K562 (cell line): ENCODE measurements around the gene MRPL2. TPM values are rescaled to one million over a fixed set of nuclear protein-coding genes. Genes with fewer than 3 reads are reported as not detected.
A peak's percentile ranks its signal among the peaks of the same experiment; 100 is the strongest.

Source experiments
- FOXA1 ChIP-seq: fragments of 450-650 bp; IDR thresholded peaks from 2 replicates; pipeline ENCODE4 v1.6.1; 2016; ENCODE audit warnings: mild to moderate bottlenecking, borderline replicate concordance
- KAT8 ChIP-seq: fragments of 450-650 bp; IDR thresholded peaks from 2 replicates; pipeline ENCODE4 v1.6.1; 2016; ENCODE audit warnings: low read depth, mild to moderate bottlenecking
- KDM1A ChIP-seq, 2 experiments: fragments of 450-650 bp; IDR thresholded peaks; 2 replicates each; pipeline ENCODE4 v1.6.1; 2016; ENCODE audit warnings: mild to moderate bottlenecking in 2 of 2
- LARP7 ChIP-seq: fragments of 450-650 bp; IDR thresholded peaks from 2 replicates; pipeline ENCODE4 v1.6.1; 2016
- MTA3 ChIP-seq: fragments of 450-650 bp; formaldehyde crosslinking; IDR thresholded peaks from 2 replicates; pipeline ENCODE4 v1.6.1; 2017; ENCODE audit warnings: mild to moderate bottlenecking, borderline replicate concordance
- NFYB ChIP-seq: IDR thresholded peaks from 2 replicates; pipeline ENCODE4 v1.6.1; 2011; ENCODE audit warnings: mild to moderate bottlenecking, moderate library complexity; ENCODE audit not compliant: insufficient read length; ENCODE audit errors: extremely low read depth
- NR1H2 ChIP-seq: sonication (generic); formaldehyde crosslinking; IDR thresholded peaks from 2 replicates; pipeline ENCODE4 v1.4.0; 2020; ENCODE audit warnings: mild to moderate bottlenecking, missing genetic modification reagents
- OTX1 ChIP-seq: fragments of 450-650 bp; formaldehyde crosslinking; IDR thresholded peaks from 2 replicates; pipeline ENCODE4 v1.4.0; 2022; ENCODE audit warnings: mild to moderate bottlenecking
- SAFB2 ChIP-seq: fragments of 200-400 bp; formaldehyde crosslinking; IDR thresholded peaks from 2 replicates; pipeline ENCODE4 v1.6.1; 2018; ENCODE audit warnings: borderline replicate concordance, low read length, low read depth, moderate library complexity; ENCODE audit not compliant: severe bottlenecking
- SMAD3 ChIP-seq: fragments of 450-650 bp; formaldehyde crosslinking; conservative IDR thresholded peaks from 2 replicates; pipeline ENCODE4 v1.4.0; 2020; ENCODE audit warnings: mild to moderate bottlenecking
- ZFPM2 ChIP-seq: fragments of 250-450 bp; sonication (Bioruptor Pico); IDR thresholded peaks from 2 replicates; pipeline ENCODE4 v1.5.1; 2022; ENCODE audit warnings: mild to moderate bottlenecking
- ZNF165 ChIP-seq: fragments of 250-450 bp; sonication (Bioruptor Pico); IDR thresholded peaks from 2 replicates; pipeline ENCODE4 v1.4.0; 2020; ENCODE audit warnings: borderline replicate concordance
- ZNF3 ChIP-seq: fragments of 250-450 bp; sonication (Bioruptor Pico); IDR thresholded peaks from 2 replicates; pipeline ENCODE4 v1.5.0; 2021; ENCODE audit warnings: mild to moderate bottlenecking, moderate library complexity
- ZNF507 ChIP-seq: conservative IDR thresholded peaks from 2 replicates; pipeline ENCODE4 v1.6.1; 2017; ENCODE audit warnings: missing genetic modification characterization, missing compliant biosample characterization
- ZNF561 ChIP-seq: fragments of 450-650 bp; formaldehyde crosslinking; conservative IDR thresholded peaks from 2 replicates; pipeline ENCODE4 v1.4.0; 2020; ENCODE audit warnings: mild to moderate bottlenecking, moderate library complexity
- polyA plus RNA-seq, 8 experiments: library from polyadenylated mRNA; depleted of rRNA in 4 of 8; stranded (reverse) in 5 of 8; unstranded in 3 of 8; fragments of >200 nt; fragmentation: Nextera tagmentation in 2 of 8; fragmentation: Illumina TruSeq in 1 of 8; extraction: Ambion mirVana in 2 of 8; extraction: Trizol in 1 of 8; gene quantifications; 2 replicates each; pipeline versions ENCODE4 v1.2.1 to v1.2.3, GENCODE V29; 2011 to 2014; ENCODE audit warnings: inconsistent platforms in 1 of 8, missing spikeins in 1 of 8
- total RNA-seq, 7 experiments: library from RNA; depleted of rRNA in 6 of 7; stranded (reverse); fragments of >200 nt in 6 of 7; fragmentation: Illumina TruSeq in 2 of 7; extraction: Trizol in 2 of 7; gene quantifications; 2 replicates each; pipeline versions ENCODE4 v1.2.1 to v1.2.3, GENCODE V29; 2011 to 2021; ENCODE audit warnings: low replicate concordance in 1 of 7
- TF ChIP-seq, protein P1 (sequence below): fragments of 450-650 bp; IDR thresholded peaks from 2 replicates; pipeline ENCODE4 v1.6.1; 2016
- TF ChIP-seq, protein P2 (sequence below), 2 experiments: fragments of 450-650 bp in 1 of 2; sonication (generic) in 1 of 2; formaldehyde crosslinking in 1 of 2; IDR thresholded peaks in 1 of 2; conservative IDR thresholded peaks in 1 of 2; 2 replicates each; pipeline versions ENCODE4 v1.6.1 to v1.8.1; 2016 to 2023; ENCODE audit warnings: mild to moderate bottlenecking in 2 of 2, moderate library complexity in 2 of 2, inconsistent platforms in 1 of 2, missing genetic modification reagents in 1 of 2
- TF ChIP-seq, protein P3 (sequence below): sonication (generic); formaldehyde crosslinking; IDR thresholded peaks from 2 replicates; pipeline ENCODE4 v1.8.1; 2023; ENCODE audit warnings: missing genetic modification reagents, mild to moderate bottlenecking, borderline replicate concordance
- TF ChIP-seq, protein P4 (sequence below), 2 experiments: fragments of 150-350 bp in 1 of 2; IDR thresholded peaks; 2 replicates each; pipeline ENCODE4 v1.6.1; 2012 to 2016; ENCODE audit warnings: low read depth in 2 of 2, low read length in 2 of 2, mild to moderate bottlenecking in 1 of 2, moderate library complexity in 1 of 2

The MRPL2 gene
- total and polyA plus RNA-seq, 9 of the 15 experiments (the other 6 are each of a cell fraction or from before 2014, with no cell fraction given): 63.1 to 262 (median 121) TPM

DNA sequence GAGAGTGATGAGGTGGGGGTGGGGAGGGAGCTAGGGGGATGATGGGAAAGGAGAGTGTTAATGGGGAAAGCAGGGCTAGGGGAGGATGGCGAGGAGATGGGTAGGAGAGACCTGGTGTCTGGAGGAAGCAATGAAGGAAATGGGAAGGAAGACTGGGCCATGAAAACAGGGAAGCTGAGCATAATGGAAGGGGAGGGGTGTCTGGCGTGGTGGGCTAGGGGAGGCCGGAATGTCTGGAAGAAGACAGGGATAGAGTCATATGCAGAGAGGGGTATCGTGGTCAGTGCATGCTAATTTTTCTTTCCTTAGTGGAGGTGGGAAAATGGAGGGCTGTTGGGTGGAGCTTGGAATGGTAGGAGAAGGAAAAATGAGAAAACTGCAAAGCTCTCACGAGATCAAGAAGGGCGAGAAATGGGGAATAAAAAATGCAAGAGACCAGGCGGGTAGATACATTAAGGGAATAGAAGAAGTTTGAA lies 44.8 kb downstream of the MRPL2 start (continued):
- TF ChIP-seq KAT8: no peak
- no peak for TF ChIP-seq NFYB
- no peak for TF ChIP-seq MTA3
- no peak for TF ChIP-seq NR1H2 (CRISPR knock-in tag)
- TF ChIP-seq KDM1A (IDR thresholded peaks at IDR 0.05): peak in 1 of 2 experiments; percentile 38; a peak in 1 of 4 replicates
- no peak for TF ChIP-seq ZNF3 (CRISPR knock-in tag)
- TF ChIP-seq ZNF165 (CRISPR knock-in tag): no peak
- TF ChIP-seq, protein P1, sequence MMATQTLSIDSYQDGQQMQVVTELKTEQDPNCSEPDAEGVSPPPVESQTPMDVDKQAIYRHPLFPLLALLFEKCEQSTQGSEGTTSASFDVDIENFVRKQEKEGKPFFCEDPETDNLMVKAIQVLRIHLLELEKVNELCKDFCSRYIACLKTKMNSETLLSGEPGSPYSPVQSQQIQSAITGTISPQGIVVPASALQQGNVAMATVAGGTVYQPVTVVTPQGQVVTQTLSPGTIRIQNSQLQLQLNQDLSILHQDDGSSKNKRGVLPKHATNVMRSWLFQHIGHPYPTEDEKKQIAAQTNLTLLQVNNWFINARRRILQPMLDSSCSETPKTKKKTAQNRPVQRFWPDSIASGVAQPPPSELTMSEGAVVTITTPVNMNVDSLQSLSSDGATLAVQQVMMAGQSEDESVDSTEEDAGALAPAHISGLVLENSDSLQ: no peak
- TF ChIP-seq LARP7: peak; percentile 95; the same call in 1 of the 2 replicates
- no peak for TF ChIP-seq FOXA1
- no peak for TF ChIP-seq SAFB2
- TF ChIP-seq, protein P2, sequence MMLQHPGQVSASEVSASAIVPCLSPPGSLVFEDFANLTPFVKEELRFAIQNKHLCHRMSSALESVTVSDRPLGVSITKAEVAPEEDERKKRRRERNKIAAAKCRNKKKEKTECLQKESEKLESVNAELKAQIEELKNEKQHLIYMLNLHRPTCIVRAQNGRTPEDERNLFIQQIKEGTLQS (IDR thresholded peaks at IDR 0.05): no peak
- TF ChIP-seq, protein P2 (CRISPR knock-in tag; conservative IDR thresholded peaks at IDR 0.05): no peak
- TF ChIP-seq, protein P3, sequence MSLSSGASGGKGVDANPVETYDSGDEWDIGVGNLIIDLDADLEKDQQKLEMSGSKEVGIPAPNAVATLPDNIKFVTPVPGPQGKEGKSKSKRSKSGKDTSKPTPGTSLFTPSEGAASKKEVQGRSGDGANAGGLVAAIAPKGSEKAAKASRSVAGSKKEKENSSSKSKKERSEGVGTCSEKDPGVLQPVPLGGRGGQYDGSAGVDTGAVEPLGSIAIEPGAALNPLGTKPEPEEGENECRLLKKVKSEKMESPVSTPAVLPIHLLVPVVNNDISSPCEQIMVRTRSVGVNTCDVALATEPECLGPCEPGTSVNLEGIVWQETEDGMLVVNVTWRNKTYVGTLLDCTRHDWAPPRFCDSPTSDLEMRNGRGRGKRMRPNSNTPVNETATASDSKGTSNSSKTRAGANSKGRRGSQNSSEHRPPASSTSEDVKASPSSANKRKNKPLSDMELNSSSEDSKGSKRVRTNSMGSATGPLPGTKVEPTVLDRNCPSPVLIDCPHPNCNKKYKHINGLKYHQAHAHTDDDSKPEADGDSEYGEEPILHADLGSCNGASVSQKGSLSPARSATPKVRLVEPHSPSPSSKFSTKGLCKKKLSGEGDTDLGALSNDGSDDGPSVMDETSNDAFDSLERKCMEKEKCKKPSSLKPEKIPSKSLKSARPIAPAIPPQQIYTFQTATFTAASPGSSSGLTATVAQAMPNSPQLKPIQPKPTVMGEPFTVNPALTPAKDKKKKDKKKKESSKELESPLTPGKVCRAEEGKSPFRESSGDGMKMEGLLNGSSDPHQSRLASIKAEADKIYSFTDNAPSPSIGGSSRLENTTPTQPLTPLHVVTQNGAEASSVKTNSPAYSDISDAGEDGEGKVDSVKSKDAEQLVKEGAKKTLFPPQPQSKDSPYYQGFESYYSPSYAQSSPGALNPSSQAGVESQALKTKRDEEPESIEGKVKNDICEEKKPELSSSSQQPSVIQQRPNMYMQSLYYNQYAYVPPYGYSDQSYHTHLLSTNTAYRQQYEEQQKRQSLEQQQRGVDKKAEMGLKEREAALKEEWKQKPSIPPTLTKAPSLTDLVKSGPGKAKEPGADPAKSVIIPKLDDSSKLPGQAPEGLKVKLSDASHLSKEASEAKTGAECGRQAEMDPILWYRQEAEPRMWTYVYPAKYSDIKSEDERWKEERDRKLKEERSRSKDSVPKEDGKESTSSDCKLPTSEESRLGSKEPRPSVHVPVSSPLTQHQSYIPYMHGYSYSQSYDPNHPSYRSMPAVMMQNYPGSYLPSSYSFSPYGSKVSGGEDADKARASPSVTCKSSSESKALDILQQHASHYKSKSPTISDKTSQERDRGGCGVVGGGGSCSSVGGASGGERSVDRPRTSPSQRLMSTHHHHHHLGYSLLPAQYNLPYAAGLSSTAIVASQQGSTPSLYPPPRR (CRISPR knock-in tag): 0 out of 2 replicates have a peak, but pooled peaks have one; percentile 43
- TF ChIP-seq ZNF507 (tag): no peak
- TF ChIP-seq ZNF561 (CRISPR knock-in tag): no peak
- TF ChIP-seq OTX1 (CRISPR knock-in tag): peak; percentile 94
- no peak for TF ChIP-seq ZFPM2 (CRISPR knock-in tag)
- TF ChIP-seq, protein P4, sequence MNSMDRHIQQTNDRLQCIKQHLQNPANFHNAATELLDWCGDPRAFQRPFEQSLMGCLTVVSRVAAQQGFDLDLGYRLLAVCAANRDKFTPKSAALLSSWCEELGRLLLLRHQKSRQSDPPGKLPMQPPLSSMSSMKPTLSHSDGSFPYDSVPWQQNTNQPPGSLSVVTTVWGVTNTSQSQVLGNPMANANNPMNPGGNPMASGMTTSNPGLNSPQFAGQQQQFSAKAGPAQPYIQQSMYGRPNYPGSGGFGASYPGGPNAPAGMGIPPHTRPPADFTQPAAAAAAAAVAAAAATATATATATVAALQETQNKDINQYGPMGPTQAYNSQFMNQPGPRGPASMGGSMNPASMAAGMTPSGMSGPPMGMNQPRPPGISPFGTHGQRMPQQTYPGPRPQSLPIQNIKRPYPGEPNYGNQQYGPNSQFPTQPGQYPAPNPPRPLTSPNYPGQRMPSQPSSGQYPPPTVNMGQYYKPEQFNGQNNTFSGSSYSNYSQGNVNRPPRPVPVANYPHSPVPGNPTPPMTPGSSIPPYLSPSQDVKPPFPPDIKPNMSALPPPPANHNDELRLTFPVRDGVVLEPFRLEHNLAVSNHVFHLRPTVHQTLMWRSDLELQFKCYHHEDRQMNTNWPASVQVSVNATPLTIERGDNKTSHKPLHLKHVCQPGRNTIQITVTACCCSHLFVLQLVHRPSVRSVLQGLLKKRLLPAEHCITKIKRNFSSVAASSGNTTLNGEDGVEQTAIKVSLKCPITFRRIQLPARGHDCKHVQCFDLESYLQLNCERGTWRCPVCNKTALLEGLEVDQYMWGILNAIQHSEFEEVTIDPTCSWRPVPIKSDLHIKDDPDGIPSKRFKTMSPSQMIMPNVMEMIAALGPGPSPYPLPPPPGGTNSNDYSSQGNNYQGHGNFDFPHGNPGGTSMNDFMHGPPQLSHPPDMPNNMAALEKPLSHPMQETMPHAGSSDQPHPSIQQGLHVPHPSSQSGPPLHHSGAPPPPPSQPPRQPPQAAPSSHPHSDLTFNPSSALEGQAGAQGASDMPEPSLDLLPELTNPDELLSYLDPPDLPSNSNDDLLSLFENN (IDR thresholded peaks at IDR 0.05; ENCODE audit: low read depth in 2 of 2, low read length in 2 of 2): no peak
- no peak for TF ChIP-seq SMAD3 (CRISPR knock-in tag)
